ENCODE data around the gene MET.

- TF ChIP-seq EP300 (IDR thresholded peaks at IDR 0.05; ENCODE audit: borderline replicate concordance): no peak
- no peak for TF ChIP-seq CEBPB (IDR thresholded peaks at IDR 0.05)
- no peak for TF ChIP-seq USF1 (IDR thresholded peaks at IDR 0.05)
- no peak for TF ChIP-seq YY1 (IDR thresholded peaks at IDR 0.05; ENCODE audit: low read depth)
- TF ChIP-seq TCF12 (IDR thresholded peaks at IDR 0.05; ENCODE audit: low read depth): no peak
- no peak for TF ChIP-seq REST (IDR thresholded peaks at IDR 0.05; ENCODE audit: low read depth)
- no peak for TF ChIP-seq FOXM1 (IDR thresholded peaks at IDR 0.05; ENCODE audit: borderline replicate concordance, low read depth)
- TF ChIP-seq TAF1 (IDR thresholded peaks at IDR 0.05; ENCODE audit: low read depth): no peak
- no peak for TF ChIP-seq TEAD4 (IDR thresholded peaks at IDR 0.05)
- TF ChIP-seq MAX (IDR thresholded peaks at IDR 0.05): no peak
- TF ChIP-seq CREB1 (IDR thresholded peaks at IDR 0.05; ENCODE audit: low read depth): no peak
- no peak for TF ChIP-seq ZBTB7A (IDR thresholded peaks at IDR 0.05; ENCODE audit: low read depth)
Measured at GRCh38 chr7:116784647-116785046, 112.7 kb downstream of the MET start.
